ENCODE data around the gene FLOT2. TPM values are rescaled to one million over a fixed set of nuclear protein-coding genes. Genes with fewer than 3 reads are reported as not detected.
"Not testable (repeated sequence)": the region's sequence is repeated elsewhere in the genome, so short reads cannot be mapped to it uniquely, and the experiment has no call there.

Gene FLOT2
- total RNA-seq, 1 donor from 2014 or later, result 77.3 TPM

- no peak for DNase-seq (ENCODE audit: low read depth, low spot score)
Observed at GRCh38 chr17:28874750-28875149, 22.8 kb downstream of the FLOT2 start.

DNA sequence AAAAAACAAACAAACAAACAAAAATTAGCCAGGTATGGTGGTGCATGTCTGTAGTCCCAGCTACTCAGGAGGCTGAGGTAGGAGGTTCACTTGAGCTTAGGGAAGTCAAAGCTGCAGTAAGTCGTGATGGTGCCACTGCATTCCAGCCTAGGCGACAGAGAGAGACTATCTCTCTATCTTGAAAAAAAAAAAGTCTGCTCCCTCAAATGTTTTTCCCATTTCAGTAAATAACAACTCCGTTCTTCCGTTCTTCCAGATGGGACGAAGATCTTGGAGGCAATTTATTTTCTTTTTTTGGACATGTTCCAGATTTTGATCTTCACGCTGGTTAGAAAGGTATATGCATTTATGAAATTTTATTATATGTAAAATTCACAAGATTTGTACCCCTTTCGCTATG, 23.7 kb downstream of the FLOT2 start:
- DNase-seq (ENCODE audit: low read depth, low spot score), result no peak

DNA sequence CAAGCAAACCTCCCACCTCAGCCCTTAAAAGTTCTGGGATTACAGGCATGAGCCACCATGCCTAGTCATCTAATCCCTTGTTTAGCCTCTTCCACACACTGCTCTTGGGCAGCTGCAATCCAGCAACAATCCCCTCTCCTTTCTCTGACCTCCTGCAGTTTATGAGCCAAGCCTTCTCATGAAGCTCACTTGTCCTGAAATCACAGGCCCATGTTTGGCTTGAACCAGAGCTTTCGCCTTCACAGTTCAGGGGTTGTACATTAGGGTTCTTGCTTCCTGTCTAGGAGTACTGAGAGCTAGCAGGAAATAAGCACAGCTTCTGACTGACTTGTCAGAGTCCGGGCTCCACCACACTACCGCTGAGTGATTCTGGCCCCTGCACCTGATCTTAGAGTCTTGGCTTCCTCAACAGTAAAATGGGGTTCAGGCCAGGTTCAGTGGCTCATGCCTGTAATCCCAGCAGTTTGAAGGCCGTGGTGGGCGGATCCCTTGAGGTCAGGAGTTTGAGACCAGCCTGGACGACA, 26.4 kb downstream of the FLOT2 start:
- DNase-seq (ENCODE audit: low read depth, low spot score), result no peak

DNA sequence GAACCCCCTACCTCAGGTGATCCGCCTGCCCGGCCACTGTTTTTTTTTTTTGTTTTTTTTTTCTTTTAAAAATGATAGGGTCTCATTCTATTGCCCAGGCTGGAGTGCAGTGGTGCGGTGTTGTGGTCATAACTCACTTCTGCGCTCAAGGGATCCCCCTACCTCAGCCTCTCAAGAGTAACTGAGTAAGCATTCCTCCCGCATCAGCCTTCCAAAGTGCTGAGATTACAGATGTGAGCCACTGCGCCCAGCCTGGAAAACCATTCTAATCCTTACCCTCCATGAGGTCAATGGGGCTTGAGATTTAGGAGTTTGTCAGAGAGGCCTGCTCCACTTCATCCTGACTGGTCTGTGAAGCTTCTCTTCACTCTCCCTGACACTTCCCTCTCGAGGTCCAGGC, 30.3 kb downstream of the FLOT2 start:
- DNase-seq (ENCODE audit: low read depth, low spot score), result no peak

DNA sequence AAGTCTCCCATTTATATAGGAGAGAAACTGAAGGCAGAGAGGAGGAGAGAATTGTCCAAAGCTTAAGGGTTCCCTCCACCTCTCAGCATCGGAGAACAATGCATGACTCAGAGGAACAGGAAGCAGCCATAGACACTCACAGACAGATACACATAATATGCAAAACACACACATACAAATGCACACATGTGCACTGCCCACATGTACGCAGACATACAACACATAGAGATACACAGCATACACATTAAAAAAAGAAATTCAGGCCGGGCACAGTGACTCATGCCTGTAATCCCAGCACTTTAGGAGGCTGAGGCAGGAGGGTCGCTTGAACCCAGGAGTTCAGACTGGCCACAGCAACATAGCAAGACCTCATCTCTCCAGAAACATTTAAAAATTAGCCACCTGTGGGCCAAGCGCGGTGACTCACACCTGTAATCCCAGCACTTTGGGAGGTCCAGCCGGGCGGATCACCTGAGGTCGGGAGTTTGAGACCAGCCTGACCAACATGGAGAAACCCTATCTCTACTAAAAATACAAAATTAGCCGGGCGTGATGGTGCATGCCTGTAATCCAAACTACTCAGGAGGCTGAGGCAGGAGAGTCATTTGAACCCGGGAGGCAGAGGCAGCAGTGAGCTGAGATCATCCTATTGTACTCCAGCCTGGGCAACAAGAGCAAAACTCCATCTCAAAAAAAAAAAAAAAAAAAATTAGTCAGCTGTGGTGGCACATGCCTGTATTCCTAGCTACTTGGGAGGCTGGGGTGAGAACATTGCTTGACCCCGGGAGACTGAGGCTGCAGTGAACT, 31.4 kb downstream of the FLOT2 start:
- peak; percentile 44 for DNase-seq (ENCODE audit: low read depth, low spot score)

DNA sequence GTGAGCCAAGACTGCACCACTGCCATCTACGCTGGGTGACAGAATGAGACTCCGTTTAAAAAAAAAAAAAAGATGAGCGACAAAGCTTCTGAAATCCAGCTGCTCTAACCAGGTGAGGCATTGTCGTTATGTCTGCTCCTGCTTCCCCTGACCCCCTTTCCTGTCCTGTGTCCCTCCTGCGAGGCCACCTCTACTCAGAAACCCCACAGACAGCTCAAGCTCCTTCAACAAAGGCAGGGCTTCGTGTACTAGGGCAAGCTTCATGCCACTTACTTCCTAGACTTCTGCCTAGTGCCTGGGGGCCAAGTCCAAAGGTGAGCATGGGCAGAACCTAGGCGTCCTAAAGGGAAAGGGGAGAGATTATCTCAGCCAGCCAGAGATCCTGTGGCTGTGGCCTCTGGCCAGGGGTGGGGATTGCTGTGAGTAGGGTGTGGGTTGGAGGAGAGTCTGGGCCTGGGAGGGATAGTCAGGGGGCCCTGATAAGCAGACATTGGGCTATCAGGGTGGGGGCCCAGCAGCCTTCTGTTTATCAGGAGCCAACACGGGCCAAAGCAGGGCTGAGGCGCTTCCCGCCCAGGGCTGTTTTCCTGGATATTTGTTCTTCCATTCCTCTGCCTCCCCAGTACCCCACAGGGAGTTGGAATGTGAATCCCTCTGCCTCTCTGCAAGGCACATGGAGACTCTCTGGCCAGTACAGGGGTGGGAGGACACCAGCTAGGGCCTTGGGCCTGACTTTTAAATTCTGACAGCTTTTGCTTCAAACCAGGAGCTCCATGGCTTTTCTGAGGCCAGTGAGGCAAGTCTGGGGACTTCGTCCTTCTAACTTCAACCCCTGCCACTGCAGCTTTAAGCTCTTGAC, 32.3 kb downstream of the FLOT2 start:
- DNase-seq (ENCODE audit: low read depth, low spot score), result no peak

DNA sequence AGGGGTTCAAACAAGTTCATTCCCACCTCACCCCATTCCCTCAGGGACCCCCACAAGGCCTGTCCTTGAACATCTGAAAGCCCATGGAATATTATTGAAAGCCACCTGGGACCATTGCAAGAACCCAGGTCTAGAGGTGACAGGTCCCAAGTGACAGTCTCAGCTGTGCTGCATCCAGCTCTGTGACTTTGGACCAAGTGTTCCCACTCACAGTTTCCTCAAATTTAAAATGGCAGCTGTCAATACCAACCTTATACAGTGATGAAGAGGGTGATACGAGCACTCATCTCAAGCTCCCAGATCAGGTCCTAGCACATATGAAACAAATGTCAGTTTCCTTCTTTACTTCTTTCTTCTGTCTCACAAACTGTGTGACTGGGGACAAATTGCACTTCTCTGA, 33.6 kb downstream of the FLOT2 start:
- no peak for DNase-seq (ENCODE audit: low read depth, low spot score)

GRCh38 chr17:28862561-28862960, 35.0 kb downstream of the FLOT2 start:
- no peak for DNase-seq (ENCODE audit: low read depth, low spot score)

GRCh38 chr17:28861393-28862203, 35.9 kb downstream of the FLOT2 start:
- no peak for DNase-seq (ENCODE audit: low read depth, low spot score)

GRCh38 chr17:28860363-28860808, 37.1 kb downstream of the FLOT2 start:
- DNase-seq (ENCODE audit: low read depth, low spot score), result no peak

GRCh38 chr17:28858801-28859355, 38.7 kb downstream of the FLOT2 start:
- no peak for DNase-seq (ENCODE audit: low read depth, low spot score)

DNA sequence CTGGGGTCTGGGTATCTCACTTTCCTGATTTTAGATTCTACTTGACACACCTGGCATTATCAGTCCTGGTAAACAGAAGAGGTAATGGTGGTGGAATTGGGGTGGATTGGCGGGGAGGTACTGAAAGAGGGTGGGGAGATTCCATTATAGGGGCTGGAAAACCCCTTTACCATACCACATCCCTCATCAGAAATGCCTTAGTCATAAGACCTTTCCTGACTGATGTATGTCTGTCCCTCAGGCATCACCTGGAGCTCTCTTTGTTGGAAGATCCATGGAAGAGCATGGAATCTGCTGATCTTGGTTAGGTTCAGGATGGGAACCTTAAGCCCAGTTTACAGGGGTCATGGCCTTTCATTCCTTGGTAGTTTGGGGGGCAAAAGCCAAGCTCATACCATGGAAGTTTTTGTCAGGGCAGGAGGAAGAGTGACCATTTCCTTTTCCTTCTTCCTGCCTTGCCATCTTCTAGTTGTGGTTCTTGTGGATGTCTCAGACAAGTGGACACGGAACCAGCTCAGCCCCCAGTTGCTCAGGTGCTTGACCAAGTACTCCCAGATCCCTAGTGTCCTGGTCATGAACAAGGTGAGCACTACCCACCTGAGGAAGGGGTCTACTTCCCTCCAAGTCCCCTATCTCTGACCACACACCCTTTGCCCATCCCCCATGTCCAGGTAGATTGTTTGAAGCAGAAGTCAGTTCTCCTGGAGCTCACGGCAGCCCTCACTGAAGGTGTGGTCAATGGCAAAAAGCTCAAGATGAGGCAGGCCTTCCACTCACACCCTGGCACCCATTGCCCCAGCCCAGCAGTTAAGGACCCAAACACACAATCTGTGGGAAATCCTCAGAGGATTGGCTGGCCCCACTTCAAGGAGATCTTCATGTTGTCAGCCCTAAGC, 39.4 kb downstream of the FLOT2 start:
- no peak for DNase-seq (ENCODE audit: low read depth, low spot score)

- DNase-seq (ENCODE audit: low read depth, low spot score), result no peak
Observed at GRCh38 chr17:28856028-28856574, 41.4 kb downstream of the FLOT2 start.

DNA sequence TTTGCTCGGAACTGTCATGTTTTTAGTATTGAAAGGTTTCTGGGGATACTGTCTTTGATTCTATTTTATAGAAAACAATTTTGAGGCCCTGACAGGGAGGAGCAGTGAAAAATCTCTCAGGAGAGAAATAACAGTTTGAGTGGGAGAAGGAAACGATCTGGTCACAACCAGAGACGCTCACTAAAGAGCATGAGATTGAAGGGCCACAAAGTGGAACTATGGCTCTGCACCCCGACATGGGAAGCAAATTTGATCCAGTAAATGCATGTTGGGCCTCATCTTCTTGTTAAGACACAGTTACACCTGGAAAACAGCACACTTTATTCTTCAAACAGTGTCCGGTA, 42.2 kb downstream of the FLOT2 start:
- DNase-seq (ENCODE audit: low read depth, low spot score), result no peak

GRCh38 chr17:28854457-28855335, 42.8 kb downstream of the FLOT2 start, which contains the start of gene ERAL1:
ERAL1 (plus strand) TSS chr17:28855016; CDS start chr17:28855035, 19 bp downstream.
- peak; percentile 46 for DNase-seq (ENCODE audit: low read depth, low spot score)

DNA sequence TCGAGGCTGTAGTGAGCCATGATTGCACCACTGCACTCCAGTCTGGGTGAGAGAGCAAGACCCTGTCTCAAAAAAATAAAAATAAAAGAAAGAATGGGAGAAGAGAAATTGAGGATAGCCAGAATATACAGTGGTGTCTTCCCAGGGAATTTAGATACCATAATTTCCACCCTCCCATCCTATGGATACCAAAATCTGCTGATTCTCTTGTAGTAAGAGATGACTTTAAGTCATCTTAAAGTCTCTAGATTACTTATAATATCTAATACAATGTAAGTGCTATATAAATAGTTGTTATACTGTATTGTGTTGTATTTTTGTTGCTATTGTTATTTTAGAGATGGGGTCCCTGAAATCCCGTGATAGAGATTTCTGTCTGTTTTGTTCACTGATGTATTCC, 44.2 kb downstream of the FLOT2 start:
- DNase-seq (ENCODE audit: low read depth, low spot score), result no peak

DNA sequence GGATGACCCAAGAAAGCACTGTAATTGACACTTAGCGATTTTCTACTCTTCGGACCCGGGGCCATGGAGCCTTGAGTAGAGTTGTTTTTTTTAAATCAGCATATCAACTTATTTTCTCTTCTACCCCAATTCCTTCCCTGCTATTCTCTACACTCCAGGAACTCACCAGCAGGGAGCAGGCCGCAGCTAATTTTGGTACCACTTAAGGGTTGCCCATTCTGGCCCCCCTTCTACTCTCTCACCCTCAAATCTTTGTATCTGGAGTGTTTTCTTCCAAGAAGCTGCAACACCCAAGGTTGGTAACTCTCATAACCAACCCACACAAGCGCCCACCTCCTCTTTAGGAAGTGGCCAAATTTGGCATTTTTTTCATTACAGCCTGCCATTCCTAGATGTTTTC, 48.3 kb downstream of the FLOT2 start:
- DNase-seq (ENCODE audit: low read depth, low spot score), result no peak

DNA sequence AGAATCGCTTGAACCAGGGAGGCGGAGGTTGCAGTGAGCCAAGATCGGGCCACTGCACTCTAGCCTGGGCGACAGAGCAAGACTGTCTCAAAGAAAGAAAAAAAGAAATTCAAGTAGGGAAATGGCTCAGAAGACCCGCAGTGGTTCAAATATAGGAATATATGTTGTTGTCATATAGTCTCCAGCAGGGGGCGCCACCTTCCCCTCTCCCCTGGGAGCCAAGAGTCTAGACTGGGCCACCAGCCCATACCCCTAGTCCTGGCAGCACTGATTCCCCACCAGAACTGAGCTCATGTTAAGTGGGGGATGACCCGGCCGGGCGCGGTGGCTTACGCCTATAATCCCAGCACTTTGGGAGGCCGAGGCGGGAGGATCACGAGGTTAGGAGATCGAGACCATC, 48.9 kb downstream of the FLOT2 start:
- DNase-seq (ENCODE audit: low read depth, low spot score), result not testable (repeated sequence)

- DNase-seq (ENCODE audit: low read depth, low spot score), result not testable (repeated sequence)
Observed at GRCh38 chr17:28846699-28847098, 50.8 kb downstream of the FLOT2 start.

Measured in pulmonary artery endothelial cell (primary cell).